K562 (cell line): ENCODE results near the gene BCL10. TPM values are rescaled to one million over a fixed set of nuclear protein-coding genes. Genes with fewer than 3 reads are reported as not detected.

Experiments
- ATAC-seq: fragments of 200-7000 bp; cut with Tn5 transposase; 3 replicates; pipeline ENCODE4 v1.9.1; 2020; ENCODE audit warnings: moderate library complexity
- BruUV-seq: library from RNA; stranded (reverse); fragments of 400-500 nt; replicated peaks from 2 replicates; lab custom pipeline; 2021; lab: Mats Ljungman, UMichigan
- CTCF ChIA-PET: fragments of 300-600 bp; formaldehyde crosslinking; extraction: SDS; loops from one replicate; lab custom pipeline; 2021; ENCODE audit warnings: low intra/inter-chr PET ratio; lab: Yijun Ruan, JAX
- POLR2A ChIA-PET: fragments of 300-600, 350-650 bp; sonication (Branson Sonifier 250); formaldehyde crosslinking; extraction: SDS; loops from one replicate; lab custom pipeline; 2021; ENCODE audit warnings: antibody characterized with exemption, inconsistent platforms; lab: Yijun Ruan, JAX
- DNase-seq, 4 experiments: peaks; one replicate each; pipeline versions ENCODE4 v3.0.0 to v3.0.0-alpha.2; 2011 to 2018; ENCODE audit warnings: low spot score in 3 of 4, mixed read lengths in 3 of 4; ENCODE audit errors: extremely low read depth in 1 of 4
- FAIRE-seq: peaks from 2 replicates; lab custom pipeline; 2011; peaks lifted over from hg19 to GRCh38; lab: Jason Lieb, UNC
- H2AFZ ChIP-seq: 2 replicates; pipeline ENCODE4 v1.6.0; 2011; ENCODE audit warnings: low read depth, low read length, control low read depth, inconsistent platforms
- H3K27ac ChIP-seq: fragments of 200-600 bp; 3 replicates; pipeline ENCODE4 v1.8.0; 2011; ENCODE audit warnings: low read depth, mild to moderate bottlenecking, control low read depth, inconsistent platforms, low read length, moderate library complexity, mixed read lengths; ENCODE audit errors: extremely low read depth
- H3K27me3 ChIP-seq, 2 experiments: fragments of 300-600 bp in 1 of 2; 2 replicates in 1 of 2; 3 replicates in 1 of 2; pipeline versions ENCODE4 v1.6.0 to v1.8.0; 2011; ENCODE audit warnings: inconsistent platforms in 2 of 2, low read length in 2 of 2, mild to moderate bottlenecking in 1 of 2, mixed read lengths in 1 of 2, moderate library complexity in 1 of 2; ENCODE audit not compliant: control insufficient read depth in 2 of 2, insufficient read depth in 2 of 2
- H3K36me3 ChIP-seq: fragments of 300-600 bp; 3 replicates; pipeline ENCODE4 v1.8.0; 2011; ENCODE audit warnings: mild to moderate bottlenecking, low read length, inconsistent platforms; ENCODE audit not compliant: control insufficient read depth, insufficient read depth
- H3K4me1 ChIP-seq, 2 experiments: fragments of 200-600 bp in 1 of 2; replicated peaks in 1 of 2; 2 replicates in 1 of 2; 3 replicates in 1 of 2; pipeline versions ENCODE4 v1.5.1 to v1.8.0; 2011; ENCODE audit warnings: inconsistent platforms in 2 of 2, low read length in 2 of 2, mild to moderate bottlenecking in 1 of 2, mixed read lengths in 1 of 2, moderate library complexity in 1 of 2; ENCODE audit not compliant: control insufficient read depth in 2 of 2, insufficient read depth in 2 of 2
- H3K4me2 ChIP-seq: 2 replicates; pipeline ENCODE4 v1.6.1; 2011; ENCODE audit warnings: low read length, control low read depth, inconsistent platforms, mixed read lengths; ENCODE audit not compliant: insufficient read depth
- H3K4me3 ChIP-seq: fragments of 200-600 bp; sonication (generic), shearing (Covaris generic); 2 replicates; pipeline ENCODE4 v1.5.1; 2016; ENCODE audit warnings: control low read depth, inconsistent platforms
- H3K79me2 ChIP-seq: fragments of 200-600 bp; 3 replicates; pipeline ENCODE4 v1.8.0; 2011; ENCODE audit warnings: low read length, inconsistent platforms; ENCODE audit not compliant: control insufficient read depth, insufficient read depth
- H3K9ac ChIP-seq, 2 experiments: 2 replicates each; pipeline versions ENCODE4 v1.6.0 to v1.6.1; 2011; ENCODE audit warnings: low read depth in 2 of 2, low read length in 2 of 2, control low read depth in 1 of 2, inconsistent platforms in 1 of 2, mild to moderate bottlenecking in 1 of 2, mixed read lengths in 1 of 2; ENCODE audit not compliant: insufficient read depth in 1 of 2
- H3K9me1 ChIP-seq: one replicate; pipeline ENCODE4 v1.6.0; 2011; ENCODE audit warnings: inconsistent platforms, mild to moderate bottlenecking, low read length, moderate library complexity; ENCODE audit not compliant: control insufficient read depth, insufficient read depth
- H3K9me3 ChIP-seq: replicated peaks from 2 replicates; pipeline ENCODE4 v1.5.1; 2011; ENCODE audit warnings: low read depth, low read length, inconsistent platforms; ENCODE audit not compliant: control insufficient read depth, insufficient read depth
- H4K20me1 ChIP-seq: replicated peaks from 2 replicates; pipeline ENCODE4 v1.6.1; 2011; ENCODE audit warnings: low read length, inconsistent platforms, mixed read lengths; ENCODE audit not compliant: control insufficient read depth, insufficient read depth
- CCNT2 ChIP-seq: IDR thresholded peaks from 2 replicates; pipeline ENCODE4 v1.6.1; 2011; ENCODE audit warnings: borderline replicate concordance, low read depth, mild to moderate bottlenecking, moderate library complexity, mixed read lengths, low read length; ENCODE audit not compliant: insufficient read length; ENCODE audit errors: extremely low read depth
- EHMT2 ChIP-seq: fragments of 450-650 bp; IDR thresholded peaks from 2 replicates; pipeline ENCODE4 v1.6.1; 2018; ENCODE audit warnings: antibody characterized with exemption
- ELF2 ChIP-seq: fragments of 250-450 bp; sonication (Bioruptor Pico); IDR thresholded peaks from 2 replicates; pipeline ENCODE4 v1.5.0; 2021; ENCODE audit warnings: mild to moderate bottlenecking
- ETV5 ChIP-seq: sonication (generic); formaldehyde crosslinking; IDR thresholded peaks from 2 replicates; pipeline ENCODE4 v1.4.0; 2020; ENCODE audit warnings: low read depth, mild to moderate bottlenecking, missing genetic modification reagents
- IRF2 ChIP-seq: sonication (generic); formaldehyde crosslinking; IDR thresholded peaks from 2 replicates; pipeline ENCODE4 v1.8.1; 2022; ENCODE audit warnings: mild to moderate bottlenecking, missing genetic modification reagents
- MYC ChIP-seq, 2 experiments: fragments of 250-450 bp in 1 of 2; sonication (Bioruptor Pico) in 1 of 2; IDR thresholded peaks; 2 replicates each; pipeline versions ENCODE4 v1.5.1 to v1.6.1; 2012 to 2021; ENCODE audit warnings: low read depth in 2 of 2, borderline replicate concordance in 1 of 2, improper control_type of control experiment in 1 of 2, low read length in 1 of 2, mild to moderate bottlenecking in 1 of 2, moderate library complexity in 1 of 2
- NR2C1 ChIP-seq, 2 experiments: fragments of 450-650 bp; IDR thresholded peaks; 2 replicates each; pipeline ENCODE4 v1.6.1; 2017; ENCODE audit warnings: mild to moderate bottlenecking in 2 of 2, antibody characterized with exemption in 1 of 2, inconsistent platforms in 1 of 2, missing compliant biosample characterization in 1 of 2, missing genetic modification characterization in 1 of 2
- PHF21A ChIP-seq: fragments of 450-650 bp; IDR thresholded peaks from 2 replicates; pipeline ENCODE4 v1.6.1; 2017; ENCODE audit warnings: low read depth, borderline replicate concordance
- PTRF ChIP-seq: fragments of 450-650 bp; IDR thresholded peaks from 2 replicates; pipeline ENCODE4 v1.6.1; 2016; ENCODE audit warnings: mild to moderate bottlenecking, missing genetic modification characterization, missing compliant biosample characterization
- SMARCA4 ChIP-seq: fragments of 450-650 bp; IDR thresholded peaks from 2 replicates; pipeline ENCODE4 v1.6.1; 2016
- SREBF1 ChIP-seq: fragments of 150-350 bp; IDR thresholded peaks from 2 replicates; pipeline ENCODE4 v1.6.1; 2014; ENCODE audit warnings: antibody characterized with exemption, low read depth, low read length, borderline replicate concordance
- SRSF3 ChIP-seq: fragments of 200-400 bp; formaldehyde crosslinking; IDR thresholded peaks from 2 replicates; pipeline ENCODE4 v1.6.1; 2016; ENCODE audit warnings: mild to moderate bottlenecking, low read length, moderate library complexity; ENCODE audit not compliant: insufficient read depth
- ZBTB34 ChIP-seq: fragments of 250-450 bp; sonication (Bioruptor Pico); IDR thresholded peaks from 2 replicates; pipeline ENCODE4 v1.8.0; 2021; ENCODE audit warnings: mild to moderate bottlenecking, moderate library complexity
- ZNF24 ChIP-seq: fragments of 450-650 bp; IDR thresholded peaks from 2 replicates; pipeline ENCODE4 v1.6.1; 2016
- ZNF324 ChIP-seq: fragments of 250-450 bp; sonication (Bioruptor Pico); IDR thresholded peaks from 2 replicates; pipeline ENCODE4 v1.4.0; 2020; ENCODE audit warnings: mild to moderate bottlenecking
- ZNF431 ChIP-seq: sonication (generic); formaldehyde crosslinking; IDR thresholded peaks from 2 replicates; pipeline ENCODE4 v1.8.0; 2022; ENCODE audit warnings: mild to moderate bottlenecking, missing genetic modification reagents
- ZNF699 ChIP-seq: fragments of 250-450 bp; sonication (Bioruptor Pico); IDR thresholded peaks from 2 replicates; pipeline ENCODE4 v1.8.0; 2021; ENCODE audit warnings: mild to moderate bottlenecking, moderate library complexity; ENCODE audit not compliant: insufficient replicate concordance
- WGBS: fragments of 100-300 bp; shearing (Covaris generic); methylation state at CpG from one replicate; pipeline ENCODE4 v1.1.6; 2016; ENCODE audit warnings: low coverage, mixed read lengths; ENCODE audit not compliant: insufficient coverage; ENCODE audit errors: missing lambda C conversion rate; 5-methylcytosine and 5-hydroxymethylcytosine counted together
- in situ Hi-C: fragments of 300-500 bp; cut with MboI; formaldehyde crosslinking; loops from 4 replicates; pipeline ENCODE4 v1.15.0; 2018; ENCODE audit warnings: inconsistent platforms, mixed read lengths
- intact Hi-C: fragments of 100-400 bp; cut with micrococcal nuclease; formaldehyde crosslinking; loops from 2 replicates; pipeline ENCODE4 v1.14.2; 2022
- polyA plus RNA-seq, 8 experiments: library from polyadenylated mRNA; depleted of rRNA in 4 of 8; stranded (reverse) in 5 of 8; unstranded in 3 of 8; fragments of >200 nt; fragmentation: Nextera tagmentation in 2 of 8; fragmentation: Illumina TruSeq in 1 of 8; extraction: Ambion mirVana in 2 of 8; extraction: Trizol in 1 of 8; gene quantifications; 2 replicates each; pipeline versions ENCODE4 v1.2.1 to v1.2.3, GENCODE V29; 2011 to 2014; ENCODE audit warnings: inconsistent platforms in 1 of 8, missing spikeins in 1 of 8
- total RNA-seq, 7 experiments: library from RNA; depleted of rRNA in 6 of 7; stranded (reverse); fragments of >200 nt in 6 of 7; fragmentation: Illumina TruSeq in 2 of 7; extraction: Trizol in 2 of 7; gene quantifications; 2 replicates each; pipeline versions ENCODE4 v1.2.1 to v1.2.3, GENCODE V29; 2011 to 2021; ENCODE audit warnings: low replicate concordance in 1 of 7

The BCL10 gene
- total and polyA plus RNA-seq, 9 of the 15 experiments (the other 6 are each of a cell fraction or from before 2014, with no cell fraction given), result 8.0 to 19.4 (median 12.3) TPM

- Histone ChIP-seq H3K4me3 (no peak overlapping the region), H3K9ac (no peak overlapping the region), H3K9me1 (no peaks in the 10 kb centered on the region), H3K36me3 (no peaks in the 10 kb centered on the region), H4K20me1 (no peaks in the 10 kb centered on the region)
- no peak for ATAC-seq
- no TSS peak for BruUV-seq
- intact Hi-C loops, result no loop called here
- in situ Hi-C loops, result no loop called here
- POLR2A ChIA-PET, result no interaction called here
- 8% methylated on average over 1 of the region's 1 CpG for WGBS
- no peak for DNase-seq
- TF ChIP-seq ETV5 (CRISPR knock-in tag) (no peak), MYC (IDR thresholded peaks at IDR 0.05; ENCODE audit: low read depth, low read length) (no peak), MYC (CRISPR knock-in tag; IDR thresholded peaks at IDR 0.05; ENCODE audit: borderline replicate concordance, low read depth) (no peak), CCNT2 (no peak), SRSF3 (no peak)
- TF ChIP-seq, all 486 proteins: peak for 0
- no peak for FAIRE-seq
- Histone ChIP-seq H2AFZ (no peak overlapping the region), H3K79me2 (no peaks in the 10 kb centered on the region), H3K4me2 (no peak overlapping the region), H3K9me3 (no peaks in the 10 kb centered on the region), H3K4me1 (no peaks in the 10 kb centered on the region), H3K27ac (no peak overlapping the region), H3K27me3 (peaks cover under 1 to 12% of the 10 kb centered on the region in 2 experiments; a peak in 3 of 5 replicates)
- CTCF ChIA-PET, result no interaction called here
Observed at GRCh38 chr1:85296980-85297379, 20.5 kb upstream of the BCL10 start.

GRCh38 chr1:85295654-85296053 lies 19.2 kb upstream of the BCL10 start:
- POLR2A ChIA-PET, result no interaction called here
- Histone ChIP-seq H3K9me3 (no peaks in the 10 kb centered on the region), H3K4me1 (no peaks in the 10 kb centered on the region), H3K36me3 (no peaks in the 10 kb centered on the region), H3K27ac (no peak overlapping the region), H3K79me2 (no peaks in the 10 kb centered on the region), H3K9ac (no peak overlapping the region), H4K20me1 (no peaks in the 10 kb centered on the region), H3K27me3 (peaks cover 0 to 12% of the 10 kb centered on the region in 2 experiments; a peak in 3 of 5 replicates), H3K4me3 (no peak overlapping the region), H2AFZ (no peak overlapping the region), H3K9me1 (no peaks in the 10 kb centered on the region), H3K4me2 (no peak overlapping the region)
- ATAC-seq (no peak), FAIRE-seq (no peak), DNase-seq (no peak)
- 15% methylated on average over 4 of the region's 4 CpGs for WGBS
- in situ Hi-C loops (no loop called here), intact Hi-C loops (no loop called here)
- no TSS peak for BruUV-seq
- CTCF ChIA-PET, result no interaction called here
- TF ChIP-seq ZNF24 (no peak), ZNF699 (CRISPR knock-in tag) (no peak), PTRF (tag) (no peak), ELF2 (CRISPR knock-in tag) (no peak), SREBF1 (no peak), ZBTB34 (CRISPR knock-in tag) (no peak), ZNF324 (no peak), IRF2 (CRISPR knock-in tag) (no peak), EHMT2 (no peak), SMARCA4 (no peak), PHF21A (no peak), ZNF431 (CRISPR knock-in tag) (no peak), NR2C1 (IDR thresholded peaks at IDR 0.05) (no peak), NR2C1 (tag; IDR thresholded peaks at IDR 0.05) (no peak)
